ENCODE data around the gene PRRX2. TPM values are rescaled to one million over a fixed set of nuclear protein-coding genes. Genes with fewer than 3 reads are reported as not detected.

PRRX2 gene
- total RNA-seq, 2 donors from 2014 or later, result 1.0 TPM; not detected in 1

DNA sequence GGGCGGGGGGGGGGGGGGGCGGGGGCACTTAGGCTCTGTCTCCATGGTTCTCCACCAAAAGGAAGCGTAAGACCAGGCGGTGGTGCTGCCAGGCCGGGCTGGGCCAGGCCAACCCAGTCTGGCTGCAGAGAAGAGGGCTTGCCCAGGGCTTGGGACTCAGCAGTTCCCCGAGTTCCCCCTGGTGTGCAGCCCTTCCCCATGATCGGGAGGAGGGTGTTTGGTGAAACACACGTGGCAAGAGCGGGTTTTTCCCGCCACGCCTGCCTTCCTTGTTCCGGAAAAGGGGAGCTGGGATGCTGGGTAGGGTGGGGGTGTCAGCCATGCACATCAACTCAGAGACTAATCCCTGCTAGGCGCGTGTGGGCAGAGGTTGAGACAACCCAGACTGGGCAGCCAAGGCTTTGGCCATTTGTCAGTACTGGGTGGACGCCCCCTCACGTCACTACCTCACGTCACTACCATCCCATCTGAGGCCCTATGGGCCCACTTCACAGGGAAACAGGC, 32.9 kb downstream of the PRRX2 start:
- intact Hi-C loops (cut with DNase I), result no loop called here
- Histone ChIP-seq H3K27me3 (no peaks in the 10 kb centered on the region), H3K36me3 (replicated peaks in 1 of 2; ENCODE audit: insufficient read depth in 1 of 2, low read depth in 2 of 2) (no peaks in the 10 kb centered on the region), H3K9me3 (no peaks in the 10 kb centered on the region), H3K4me3 (no peak overlapping the region), H3K4me1 (peaks cover 13% of the 10 kb centered on the region), H3K27ac (no peak overlapping the region)
- no peak for TF ChIP-seq POLR2A (IDR thresholded peaks at IDR 0.05)
- TF ChIP-seq, protein P1, sequence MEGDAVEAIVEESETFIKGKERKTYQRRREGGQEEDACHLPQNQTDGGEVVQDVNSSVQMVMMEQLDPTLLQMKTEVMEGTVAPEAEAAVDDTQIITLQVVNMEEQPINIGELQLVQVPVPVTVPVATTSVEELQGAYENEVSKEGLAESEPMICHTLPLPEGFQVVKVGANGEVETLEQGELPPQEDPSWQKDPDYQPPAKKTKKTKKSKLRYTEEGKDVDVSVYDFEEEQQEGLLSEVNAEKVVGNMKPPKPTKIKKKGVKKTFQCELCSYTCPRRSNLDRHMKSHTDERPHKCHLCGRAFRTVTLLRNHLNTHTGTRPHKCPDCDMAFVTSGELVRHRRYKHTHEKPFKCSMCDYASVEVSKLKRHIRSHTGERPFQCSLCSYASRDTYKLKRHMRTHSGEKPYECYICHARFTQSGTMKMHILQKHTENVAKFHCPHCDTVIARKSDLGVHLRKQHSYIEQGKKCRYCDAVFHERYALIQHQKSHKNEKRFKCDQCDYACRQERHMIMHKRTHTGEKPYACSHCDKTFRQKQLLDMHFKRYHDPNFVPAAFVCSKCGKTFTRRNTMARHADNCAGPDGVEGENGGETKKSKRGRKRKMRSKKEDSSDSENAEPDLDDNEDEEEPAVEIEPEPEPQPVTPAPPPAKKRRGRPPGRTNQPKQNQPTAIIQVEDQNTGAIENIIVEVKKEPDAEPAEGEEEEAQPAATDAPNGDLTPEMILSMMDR (IDR thresholded peaks at IDR 0.05), result no peak
- DNase-seq, result peak; percentile 21 to 31 (median 22)
- WGBS, 2 donors, result 48 to 60% methylated on average over 10 to 15 of the region's 17 CpGs
- ATAC-seq, result peak; percentile 40

DNA sequence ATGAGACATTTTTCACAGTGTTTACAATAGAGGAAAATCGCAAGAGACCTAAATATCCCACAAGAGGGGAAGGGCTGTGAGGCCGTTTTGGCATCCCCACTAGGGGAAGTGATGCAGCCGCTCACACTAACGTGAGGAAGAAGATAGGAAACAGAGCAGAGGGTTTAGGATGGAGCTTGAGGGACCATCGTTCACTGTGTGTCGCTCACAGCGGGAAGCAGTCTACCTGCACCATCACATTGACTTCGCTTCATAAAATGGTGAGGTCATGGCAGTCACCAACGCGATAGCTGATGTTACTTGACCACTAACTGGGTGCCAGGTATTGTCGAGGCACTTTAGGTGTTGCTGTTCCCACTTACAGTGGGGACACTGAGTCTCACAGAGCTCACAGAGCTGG, 35.6 kb downstream of the PRRX2 start:
- H3K4me3 ChIP-seq, result no peak overlapping the region
- intact Hi-C loops (cut with DNase I), result no loop called here
- ATAC-seq (no peak), DNase-seq (no peak)
- H3K27ac ChIP-seq, result no peak overlapping the region
- WGBS, 2 donors, result 59 to 64% methylated on average over 11 of the region's 11 CpGs
- TF ChIP-seq, protein P1 (IDR thresholded peaks at IDR 0.05), result no peak
- no peak for TF ChIP-seq POLR2A (IDR thresholded peaks at IDR 0.05)
- H3K27me3 ChIP-seq, result peaks cover 0 to 3% of the 10 kb centered on the region in 2 donors
- peaks cover 13% of the 10 kb centered on the region for H3K4me1 ChIP-seq
- no peaks in the 10 kb centered on the region for H3K9me3 ChIP-seq
- no peaks in the 10 kb centered on the region for H3K36me3 ChIP-seq (replicated peaks in 1 of 2; ENCODE audit: insufficient read depth in 1 of 2, low read depth in 2 of 2)

DNA sequence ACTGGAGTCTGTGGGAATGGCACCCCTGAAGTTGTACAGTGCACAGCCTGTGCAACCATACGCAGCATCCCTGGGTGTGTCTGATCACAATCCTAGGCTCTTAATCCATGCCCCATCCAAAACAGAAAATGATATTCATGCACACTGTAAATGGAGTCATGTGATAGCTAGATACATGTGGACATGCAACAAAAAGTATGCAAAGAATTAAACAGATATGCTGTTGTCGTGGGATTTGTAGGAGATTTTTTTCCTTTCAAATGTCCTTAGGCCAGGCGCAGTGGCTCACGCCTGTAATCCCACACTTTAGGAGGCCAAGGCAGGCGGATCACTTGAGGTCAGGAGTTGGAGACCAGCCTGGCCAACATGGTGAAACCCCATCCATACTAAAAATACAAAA, 36.1 kb downstream of the PRRX2 start:
- no peak overlapping the region for H3K4me3 ChIP-seq
- peaks cover 13% of the 10 kb centered on the region for H3K4me1 ChIP-seq
- no peak overlapping the region for H3K27ac ChIP-seq
- TF ChIP-seq POLR2A (IDR thresholded peaks at IDR 0.05), result no peak
- TF ChIP-seq, protein P1 (IDR thresholded peaks at IDR 0.05), result no peak
- ATAC-seq (no peak), DNase-seq (no peak)
- 60 to 72% methylated on average over 5 of the region's 5 CpGs for WGBS, 2 donors
- H3K36me3 ChIP-seq (replicated peaks in 1 of 2; ENCODE audit: insufficient read depth in 1 of 2, low read depth in 2 of 2), result no peaks in the 10 kb centered on the region
- H3K9me3 ChIP-seq, result no peaks in the 10 kb centered on the region
- intact Hi-C loops (cut with DNase I), result no loop called here
- peaks cover 0 to 3% of the 10 kb centered on the region in 2 donors for H3K27me3 ChIP-seq

DNA sequence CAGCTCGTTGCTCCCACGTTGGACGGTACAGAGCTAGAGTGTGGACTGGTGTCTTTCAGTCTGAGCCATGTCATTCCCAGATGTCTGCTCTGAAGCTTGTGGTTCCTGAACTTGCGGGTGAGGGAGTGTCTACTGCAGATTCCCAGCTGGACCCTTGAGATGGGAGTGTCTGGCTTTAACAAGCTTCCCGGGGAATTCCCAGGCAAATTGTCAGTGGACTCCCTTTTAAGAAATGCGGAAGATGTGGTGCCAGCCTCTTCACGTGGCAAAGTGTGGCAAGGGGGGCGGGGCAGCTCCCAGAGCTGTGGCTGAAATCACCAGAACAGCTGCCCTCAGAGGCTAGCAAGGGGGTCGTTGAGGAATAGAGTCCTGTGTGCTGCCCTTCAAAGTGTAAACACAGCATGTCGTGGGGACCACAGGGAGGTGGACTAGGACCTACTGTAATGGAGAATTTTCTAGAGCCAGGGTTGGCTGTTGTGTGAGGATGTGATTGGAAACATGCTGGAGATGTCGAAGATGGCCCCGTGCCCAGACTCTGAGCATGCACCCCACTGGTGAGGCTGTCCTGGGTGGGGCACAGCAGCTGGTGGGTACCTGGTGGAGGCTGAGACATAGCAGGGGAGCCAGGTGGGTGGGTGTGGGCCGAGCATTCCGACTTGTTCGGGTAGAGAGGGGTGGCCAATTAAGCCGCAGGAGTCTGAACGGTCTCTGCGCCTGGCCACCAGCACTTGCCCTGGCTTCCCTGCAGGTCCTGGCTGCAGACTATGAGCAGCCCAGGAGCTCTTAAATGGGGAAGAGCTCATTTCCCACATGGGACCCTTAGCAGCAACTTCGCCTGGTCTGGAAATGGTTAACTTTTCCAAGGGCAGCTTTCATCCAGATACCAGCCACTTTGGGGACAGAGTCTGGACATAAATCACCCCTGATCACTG, 37.4 kb downstream of the PRRX2 start:
- Histone ChIP-seq H3K27ac (no peak overlapping the region), H3K36me3 (replicated peaks in 1 of 2; ENCODE audit: insufficient read depth in 1 of 2, low read depth in 2 of 2) (no peaks in the 10 kb centered on the region), H3K27me3 (peaks cover 0 to 3% of the 10 kb centered on the region in 2 donors), H3K9me3 (no peaks in the 10 kb centered on the region), H3K4me3 (no peak overlapping the region), H3K4me1 (peaks cover 1% of the 10 kb centered on the region)
- no peak for TF ChIP-seq POLR2A (IDR thresholded peaks at IDR 0.05)
- TF ChIP-seq, protein P1 (IDR thresholded peaks at IDR 0.05), result no peak
- 30 to 37% methylated on average over 14 to 19 of the region's 19 CpGs for WGBS, 2 donors
- peak in 1 of 4 donors; percentile 8 for DNase-seq
- ATAC-seq, result no peak
- intact Hi-C loops (cut with DNase I), result no loop called here
